Sigmoid colon (tissue), 7 donors: ENCODE measurements around the gene TEX50. TPM values are rescaled to one million over a fixed set of nuclear protein-coding genes. Genes with fewer than 3 reads are reported as not detected.
"Not testable (repeated sequence)": the region's sequence is repeated elsewhere in the genome, so short reads cannot be mapped to it uniquely, and the experiment has no call there.

ENCODE experiments used
- DNase-seq: peaks from one replicate; pipeline ENCODE4 v3.0.0-alpha.2; 2019
- H3K27ac ChIP-seq, 4 donors: fragments of 200-600 bp; sonication (generic); one replicate each; pipeline ENCODE4 v1.5.1; 2016 to 2019; ENCODE audit warnings: mild to moderate bottlenecking in 1 of 4
- H3K27me3 ChIP-seq, 3 donors: fragments of 200-600 bp; sonication (generic); one replicate each; pipeline ENCODE4 v1.5.1; 2019; ENCODE audit warnings: mild to moderate bottlenecking in 1 of 3
- H3K36me3 ChIP-seq, 4 donors: fragments of 200-600 bp; sonication (generic); one replicate each; pipeline ENCODE4 v1.5.1; 2016 to 2019
- H3K4me1 ChIP-seq, 4 donors: fragments of 200-600 bp; sonication (generic); one replicate each; pipeline ENCODE4 v1.5.1; 2017 to 2019
- H3K4me3 ChIP-seq, 4 donors: fragments of 200-600 bp; sonication (generic); one replicate each; pipeline ENCODE4 v1.5.1; 2017 to 2019; ENCODE audit warnings: mild to moderate bottlenecking in 2 of 4, moderate library complexity in 1 of 4
- H3K9me3 ChIP-seq, 4 donors: fragments of 200-600 bp in 3 of 4; sonication (generic) in 3 of 4; one replicate each; pipeline versions ENCODE4 v1.5.1 to v1.6.1; 2013 to 2019
- EP300 ChIP-seq, 4 donors: sonication (generic); formaldehyde crosslinking; IDR thresholded peaks; one replicate each; pipeline ENCODE4 v1.6.1; 2017; ENCODE audit warnings: antibody characterized with exemption in 4 of 4
- POLR2A ChIP-seq, 2 donors: fragments of 450-650 bp; IDR thresholded peaks; one replicate each; pipeline ENCODE4 v1.6.1; 2016; ENCODE audit warnings: antibody characterized with exemption in 2 of 2, mild to moderate bottlenecking in 2 of 2, moderate library complexity in 2 of 2
- POLR2AphosphoS5 ChIP-seq, 4 donors: sonication (generic); formaldehyde crosslinking; IDR thresholded peaks; one replicate each; pipeline ENCODE4 v1.6.1; 2017; ENCODE audit warnings: antibody characterized with exemption in 4 of 4
- WGBS, 2 donors: extraction: QIAGEN DNeasy Blood & Tissue Kit; methylation state at CpG; one replicate each; pipeline ENCODE4 v1.1.7; 2013; 5-methylcytosine and 5-hydroxymethylcytosine counted together
- intact Hi-C: fragments of 100-400 bp; cut with DNase I; formaldehyde crosslinking; loops from one replicate; pipeline ENCODE4 v1.15.1; 2023
- polyA plus RNA-seq, 3 donors: library from polyadenylated mRNA; stranded (reverse); fragments of 200-250 nt; gene quantifications; one replicate each; pipeline ENCODE4 v1.2.3, GENCODE V29; 2013
- total RNA-seq, 4 donors: library from RNA; depleted of rRNA; stranded (reverse); fragments of >200 nt; gene quantifications; one replicate each; pipeline ENCODE4 v1.1.0, GENCODE V29; 2016
- TF ChIP-seq, protein P1 (sequence below), 4 experiments: fragments of 450-650 bp in 3 of 4; fragments of 200-600 bp in 1 of 4; IDR thresholded peaks; one replicate each; pipeline ENCODE4 v1.5.1; 2016 to 2019; ENCODE audit warnings: antibody characterized with exemption in 4 of 4, mild to moderate bottlenecking in 3 of 4, moderate library complexity in 2 of 4
- donor health status: healthy with polysubstance abuse.
- donor health status: Bipolar disorder and iron deficiency.
- donor health status: healthy.

The TEX50 gene
- total and polyA plus RNA-seq, 7 donors = not detected

GRCh38 chr1:173638043-173639021 lies 3.2 kb downstream of the TEX50 start:
- DNase-seq = no peak
- no peak overlapping the region for H3K27ac ChIP-seq
- no peaks in the 10 kb centered on the region for H3K9me3 ChIP-seq
- TF ChIP-seq, protein P1, sequence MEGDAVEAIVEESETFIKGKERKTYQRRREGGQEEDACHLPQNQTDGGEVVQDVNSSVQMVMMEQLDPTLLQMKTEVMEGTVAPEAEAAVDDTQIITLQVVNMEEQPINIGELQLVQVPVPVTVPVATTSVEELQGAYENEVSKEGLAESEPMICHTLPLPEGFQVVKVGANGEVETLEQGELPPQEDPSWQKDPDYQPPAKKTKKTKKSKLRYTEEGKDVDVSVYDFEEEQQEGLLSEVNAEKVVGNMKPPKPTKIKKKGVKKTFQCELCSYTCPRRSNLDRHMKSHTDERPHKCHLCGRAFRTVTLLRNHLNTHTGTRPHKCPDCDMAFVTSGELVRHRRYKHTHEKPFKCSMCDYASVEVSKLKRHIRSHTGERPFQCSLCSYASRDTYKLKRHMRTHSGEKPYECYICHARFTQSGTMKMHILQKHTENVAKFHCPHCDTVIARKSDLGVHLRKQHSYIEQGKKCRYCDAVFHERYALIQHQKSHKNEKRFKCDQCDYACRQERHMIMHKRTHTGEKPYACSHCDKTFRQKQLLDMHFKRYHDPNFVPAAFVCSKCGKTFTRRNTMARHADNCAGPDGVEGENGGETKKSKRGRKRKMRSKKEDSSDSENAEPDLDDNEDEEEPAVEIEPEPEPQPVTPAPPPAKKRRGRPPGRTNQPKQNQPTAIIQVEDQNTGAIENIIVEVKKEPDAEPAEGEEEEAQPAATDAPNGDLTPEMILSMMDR (IDR thresholded peaks at IDR 0.05) = no peak
- TF ChIP-seq POLR2AphosphoS5 (IDR thresholded peaks at IDR 0.05) (no peak), EP300 (IDR thresholded peaks at IDR 0.05) (no peak), POLR2A (IDR thresholded peaks at IDR 0.05) (no peak)
- H3K4me1 ChIP-seq = no peaks in the 10 kb centered on the region
- 82 to 86% methylated on average over 12 of the region's 12 CpGs for WGBS, 2 donors
- no peak overlapping the region for H3K4me3 ChIP-seq
- intact Hi-C loops = no loop called here
- no peaks in the 10 kb centered on the region for H3K36me3 ChIP-seq
- no peaks in the 10 kb centered on the region for H3K27me3 ChIP-seq

DNA sequence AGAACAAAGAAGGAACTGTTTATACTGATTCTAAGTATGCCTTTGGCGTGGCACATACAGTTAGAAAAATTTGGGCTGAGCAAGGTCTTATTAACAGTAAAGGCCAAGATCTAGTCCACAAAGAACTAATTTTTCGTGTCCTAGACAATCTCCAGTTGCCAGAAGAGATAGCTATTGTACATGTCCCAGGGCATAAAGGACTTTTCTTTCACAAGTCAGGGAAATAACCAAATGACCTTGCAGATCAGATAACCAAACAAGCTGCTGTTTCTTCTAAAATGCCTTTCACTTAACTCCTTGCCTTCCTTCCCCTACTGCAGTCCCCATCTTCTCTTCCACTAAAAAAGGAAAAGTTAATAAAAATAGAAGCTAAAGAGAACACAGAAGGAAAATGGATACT lies 4.0 kb downstream of the TEX50 start:
- H3K27ac ChIP-seq = no peak overlapping the region
- no peak overlapping the region for H3K4me3 ChIP-seq
- 39 to 46% methylated on average over 2 of the region's 2 CpGs for WGBS, 2 donors
- no peaks in the 10 kb centered on the region for H3K9me3 ChIP-seq
- DNase-seq = no peak
- intact Hi-C loops = no loop called here
- H3K27me3 ChIP-seq = no peaks in the 10 kb centered on the region
- H3K4me1 ChIP-seq = no peaks in the 10 kb centered on the region
- H3K36me3 ChIP-seq = no peaks in the 10 kb centered on the region
- TF ChIP-seq EP300 (IDR thresholded peaks at IDR 0.05) (no peak), POLR2A (IDR thresholded peaks at IDR 0.05) (no peak)
- TF ChIP-seq, protein P1 (IDR thresholded peaks at IDR 0.05) = no peak

DNA sequence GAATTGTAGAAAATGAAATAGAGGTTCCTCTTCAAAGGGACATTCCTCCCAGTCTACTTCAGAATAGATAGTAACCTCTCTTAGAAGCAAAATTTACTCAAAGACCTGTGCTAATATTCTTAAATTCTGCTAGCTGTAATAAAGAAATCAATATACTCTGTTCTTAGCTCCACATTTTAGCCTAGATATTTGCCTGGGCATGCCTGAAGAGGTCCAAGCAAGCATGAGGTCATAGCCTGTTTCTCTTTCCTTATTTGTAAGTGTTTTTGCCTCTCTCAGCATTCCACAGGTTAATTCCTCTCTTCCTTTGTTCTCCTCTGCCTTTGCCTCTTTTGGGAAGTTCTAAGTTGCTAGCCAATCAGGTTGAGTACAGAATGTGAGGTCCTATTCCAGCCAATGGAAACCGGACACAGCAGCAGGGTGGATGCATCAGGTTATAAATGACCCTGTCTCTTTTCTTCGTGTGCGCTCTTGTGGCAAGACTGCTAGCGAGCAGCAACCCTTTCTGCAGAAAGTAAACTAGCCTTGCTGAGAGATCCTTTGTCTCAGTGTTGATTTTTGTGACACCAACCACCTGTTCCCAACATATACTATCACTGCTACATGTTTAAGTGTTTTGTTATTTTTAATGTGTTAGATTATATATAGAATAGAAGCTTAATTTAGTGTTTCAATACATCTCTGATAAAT lies 7.5 kb downstream of the TEX50 start:
- H3K36me3 ChIP-seq, intact Hi-C loops, H3K27ac ChIP-seq, H3K9me3 ChIP-seq, H3K4me1 ChIP-seq, H3K4me3 ChIP-seq, H3K27me3 ChIP-seq, DNase-seq: not testable (repeated sequence)
- 90 to 93% methylated on average over 4 of the region's 4 CpGs for whole genome bisulfite sequencing, 2 donors

GRCh38 chr1:173646656-173647055 lies 11.5 kb downstream of the TEX50 start:
- no peak for DNase-seq
- TF ChIP-seq, protein P1 (IDR thresholded peaks at IDR 0.05) = no peak
- no peak for TF ChIP-seq POLR2AphosphoS5 (IDR thresholded peaks at IDR 0.05)
- H3K4me3 ChIP-seq = no peak overlapping the region
- 49 to 68% methylated on average over 3 of the region's 3 CpGs for WGBS, 2 donors
- intact Hi-C loops = no loop called here
- H3K27ac ChIP-seq = no peak overlapping the region
- H3K27me3 ChIP-seq = no peaks in the 10 kb centered on the region
- H3K9me3 ChIP-seq = no peaks in the 10 kb centered on the region
- H3K36me3 ChIP-seq = no peaks in the 10 kb centered on the region
- H3K4me1 ChIP-seq = no peaks in the 10 kb centered on the region

DNA sequence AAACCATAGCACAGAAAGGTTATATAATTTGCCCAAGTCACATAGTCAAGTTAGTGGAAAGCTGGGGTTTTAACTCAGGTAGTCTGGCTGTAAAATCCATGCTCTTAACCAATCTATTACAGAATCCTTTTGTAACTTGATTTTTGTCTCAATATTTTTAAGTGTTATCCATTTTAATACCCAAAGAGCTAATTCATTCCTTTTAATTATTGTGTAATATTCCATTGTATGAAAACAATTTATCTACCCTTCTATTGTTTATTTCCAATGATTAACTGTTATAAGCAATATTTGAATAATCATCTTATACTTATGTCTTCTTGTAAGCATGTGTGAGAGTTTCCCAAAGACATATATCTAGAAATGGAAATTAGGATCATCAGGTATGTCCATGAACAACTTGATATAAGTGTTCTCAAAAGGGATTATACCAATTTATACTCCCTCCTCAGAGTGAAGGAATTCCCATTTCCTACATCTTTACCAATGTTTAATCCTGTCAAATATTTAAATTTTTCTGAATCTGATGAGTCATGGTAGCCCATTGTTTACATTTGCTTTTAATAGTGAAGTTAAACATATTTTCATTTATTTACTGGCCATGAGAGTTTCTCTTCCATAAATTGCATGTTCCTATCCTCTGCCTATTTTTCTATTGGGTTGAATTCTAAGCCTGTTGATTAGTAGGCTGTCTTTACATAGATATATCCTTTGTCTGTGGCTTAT lies 13.9 kb downstream of the TEX50 start:
- Histone ChIP-seq H3K4me3 (no peak overlapping the region), H3K27me3 (no peaks in the 10 kb centered on the region), H3K36me3 (no peaks in the 10 kb centered on the region), H3K27ac (no peak overlapping the region), H3K9me3 (no peaks in the 10 kb centered on the region), H3K4me1 (no peaks in the 10 kb centered on the region)
- TF ChIP-seq POLR2AphosphoS5 (IDR thresholded peaks at IDR 0.05) = no peak
- TF ChIP-seq, protein P1 (IDR thresholded peaks at IDR 0.05) = no peak
- TF ChIP-seq EP300 (IDR thresholded peaks at IDR 0.05) = no peak
- no peak for TF ChIP-seq POLR2A (IDR thresholded peaks at IDR 0.05)
- intact Hi-C loops = no loop called here
- DNase-seq = no peak
